OCI-LY1 (cell line): ENCODE results near the gene RABL2B.

Source experiments
- H2AFZ ChIP-seq: fragments of 200-600 bp; sonication (generic), shearing (Covaris generic); 2 replicates; pipeline ENCODE4 v1.6.0; 2014; ENCODE audit warnings: antibody characterized with exemption, mild to moderate bottlenecking, low read length
- H3F3A ChIP-seq: fragments of 200-600 bp; sonication (generic), shearing (Covaris generic); 2 replicates; pipeline ENCODE4 v1.6.0; 2014; ENCODE audit warnings: mild to moderate bottlenecking, antibody characterized with exemption, low read length, moderate library complexity; ENCODE audit not compliant: insufficient read depth
- H3K27ac ChIP-seq: fragments of 200-600 bp; sonication (generic); 2 replicates; pipeline ENCODE4 v1.5.1; 2014; ENCODE audit warnings: low read length, mixed run types, mild to moderate bottlenecking, low read depth; ENCODE audit not compliant: poor library complexity, severe bottlenecking
- H3K27me3 ChIP-seq: fragments of 200-600 bp; sonication (generic); 2 replicates; pipeline ENCODE4 v1.6.0; 2014; ENCODE audit warnings: antibody characterized with exemption, mild to moderate bottlenecking, low read length, moderate library complexity; ENCODE audit not compliant: insufficient read depth
- H3K36me3 ChIP-seq: fragments of 200-600 bp; sonication (generic); 2 replicates; pipeline ENCODE4 v1.6.1; 2014; ENCODE audit warnings: mild to moderate bottlenecking, antibody characterized with exemption, low read length, moderate library complexity, mixed read lengths; ENCODE audit not compliant: insufficient read depth
- H3K4me1 ChIP-seq: fragments of 200-600 bp; sonication (generic); 2 replicates; pipeline ENCODE4 v1.5.1; 2014; ENCODE audit warnings: mild to moderate bottlenecking, low read length, moderate library complexity; ENCODE audit not compliant: insufficient read depth, severe bottlenecking
- H3K4me2 ChIP-seq: fragments of 200-600 bp; sonication (generic), shearing (Covaris generic); 2 replicates; pipeline ENCODE4 v1.6.1; 2014; ENCODE audit warnings: low read length
- H3K4me3 ChIP-seq: fragments of 200-600 bp; sonication (generic); 2 replicates; pipeline ENCODE4 v1.5.1; 2014; ENCODE audit warnings: low read length, low read depth, mild to moderate bottlenecking, mixed read lengths; ENCODE audit not compliant: poor library complexity, severe bottlenecking
- H3K79me2 ChIP-seq: fragments of 200-600 bp; shearing (Covaris generic); 2 replicates; pipeline ENCODE4 v1.6.1; 2016; ENCODE audit warnings: mixed run types, low read length, mixed read lengths; ENCODE audit not compliant: insufficient read depth
- H3K9ac ChIP-seq: fragments of 200-600 bp; sonication (generic), shearing (Covaris generic); 2 replicates; pipeline ENCODE4 v1.6.1; 2014; ENCODE audit warnings: mild to moderate bottlenecking, low read length, mixed read lengths
- H3K9me2 ChIP-seq: fragments of 200-600 bp; sonication (generic), shearing (Covaris generic); 2 replicates; pipeline ENCODE4 v1.6.1; 2014; ENCODE audit warnings: low read depth, mild to moderate bottlenecking, low read length, mixed read lengths
- H3K9me3 ChIP-seq: fragments of 200-600 bp; shearing (Covaris generic); 2 replicates; pipeline ENCODE4 v1.6.1; 2014; ENCODE audit warnings: low read length, mixed read lengths
- H4K20me1 ChIP-seq: fragments of 200-600 bp; sonication (generic), shearing (Covaris generic); 2 replicates; pipeline ENCODE4 v1.6.0; 2016; ENCODE audit warnings: mild to moderate bottlenecking, low read length; ENCODE audit not compliant: insufficient read depth
- CTCF ChIP-seq: fragments of 200-600 bp; sonication (generic), shearing (Covaris generic); IDR thresholded peaks from 2 replicates; pipeline ENCODE4 v1.5.1; 2017; ENCODE audit warnings: mild to moderate bottlenecking, antibody characterized with exemption, low read length, moderate library complexity, mixed read lengths
- EZH2 ChIP-seq: fragments of 200-600 bp; sonication (generic), shearing (Covaris generic); IDR thresholded peaks from 2 replicates; pipeline ENCODE4 v1.8.0; 2017; ENCODE audit warnings: borderline replicate concordance, mixed run types, mild to moderate bottlenecking, antibody characterized with exemption, low read length, moderate library complexity, mixed read lengths

The RABL2B gene

DNA sequence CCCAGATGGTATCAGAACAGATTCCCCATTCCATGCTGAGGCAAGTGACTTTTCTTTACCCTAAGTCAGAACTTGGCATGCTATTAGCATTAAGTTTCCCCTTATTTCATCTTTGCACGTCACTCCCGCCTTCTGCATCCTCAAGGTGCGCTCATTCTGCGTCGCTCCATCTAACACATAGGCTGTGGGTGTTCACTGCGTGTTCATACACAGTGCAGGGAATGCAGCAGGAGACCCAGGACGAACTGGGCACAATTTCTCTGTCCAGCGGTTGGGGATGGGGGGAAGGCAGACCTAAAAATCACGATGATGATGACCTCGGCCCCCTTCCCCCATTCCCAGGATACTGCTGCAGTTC, 65.1 kb downstream of the RABL2B start:
- Histone ChIP-seq H3K27me3 (peaks cover 7% of the 10 kb centered on the region; the same call in 1 of the 2 replicates), H3K4me2 (no peak overlapping the region), H3K36me3 (no peaks in the 10 kb centered on the region), H3K4me3 (no peak overlapping the region), H4K20me1 (no peaks in the 10 kb centered on the region), H3F3A (no peaks in the 10 kb centered on the region), H3K9ac (no peak overlapping the region), H2AFZ (no peak overlapping the region), H3K9me2 (no peaks in the 10 kb centered on the region), H3K27ac (no peak overlapping the region), H3K9me3 (no peaks in the 10 kb centered on the region), H3K4me1 (no peaks in the 10 kb centered on the region), H3K79me2 (no peaks in the 10 kb centered on the region)
- TF ChIP-seq EZH2 (no peak), CTCF (no peak; the same call in 1 of the 2 replicates)

- no peak overlapping the region for H3K4me2 ChIP-seq
- H2AFZ ChIP-seq: no peak overlapping the region
- peaks cover 3% of the 10 kb centered on the region; the same call in 1 of the 2 replicates for H3K27me3 ChIP-seq
Measured at GRCh38 chr22:50717709-50718351, 65.6 kb downstream of the RABL2B start.

More at GRCh38 chr22:50717709-50718351, 65.6 kb downstream of the RABL2B start:
- Histone ChIP-seq H3K79me2 (no peaks in the 10 kb centered on the region), H3K4me3 (no peak overlapping the region), H3F3A (no peaks in the 10 kb centered on the region), H4K20me1 (no peaks in the 10 kb centered on the region), H3K9me2 (no peaks in the 10 kb centered on the region), H3K4me1 (no peaks in the 10 kb centered on the region), H3K9me3 (no peaks in the 10 kb centered on the region), H3K9ac (no peak overlapping the region), H3K27ac (no peak overlapping the region), H3K36me3 (no peaks in the 10 kb centered on the region)
- TF ChIP-seq EZH2 (no peak), CTCF (peak; percentile 64)
